Stromal cell of bone marrow (primary cell): Measurements from ENCODE around the gene RFLNA.

Experiments used
- DNase-seq: peaks from one replicate; pipeline ENCODE4 v3.0.0-alpha.2; 2012; ENCODE audit warnings: low read depth

RFLNA gene

GRCh38 chr12:124359671-124360581 lies 65.0 kb downstream of the RFLNA start:
- no peak for DNase-seq

- no peak for DNase-seq
These were observed 66.4 kb downstream of the RFLNA start for GRCh38 chr12:124361074-124361970.

GRCh38 chr12:124361996-124362395 lies 67.1 kb downstream of the RFLNA start:
- DNase-seq: no peak

- no peak for DNase-seq
These were observed 68.6 kb downstream of the RFLNA start for GRCh38 chr12:124363353-124363965.

- no peak for DNase-seq
These were observed 69.7 kb downstream of the RFLNA start for GRCh38 chr12:124364543-124364942.
